ENCODE measurements around the gene FLT4. TPM values are rescaled to one million over a fixed set of nuclear protein-coding genes. Genes with fewer than 3 reads are reported as not detected.

Gene FLT4
- polyA plus RNA-seq, 1 donor from 2014 or later: 0.56 TPM

GRCh38 chr5:180652771-180653170, 3.4 kb upstream of the FLT4 start:
- Mint-ChIP-seq H3K36me3 (peaks cover 4% of the 10 kb centered on the region), H3K27ac (no peak overlapping the region), H3K27me3 (peaks cover 42% of the 10 kb centered on the region), H3K4me1 (peaks cover 4 to 12% (median 8%) of the 10 kb centered on the region in 3 donors), H3K9me3 (peaks cover 0 to 3% (median 3%) of the 10 kb centered on the region in 3 donors), H3K4me3 (no peak overlapping the region)

DNA sequence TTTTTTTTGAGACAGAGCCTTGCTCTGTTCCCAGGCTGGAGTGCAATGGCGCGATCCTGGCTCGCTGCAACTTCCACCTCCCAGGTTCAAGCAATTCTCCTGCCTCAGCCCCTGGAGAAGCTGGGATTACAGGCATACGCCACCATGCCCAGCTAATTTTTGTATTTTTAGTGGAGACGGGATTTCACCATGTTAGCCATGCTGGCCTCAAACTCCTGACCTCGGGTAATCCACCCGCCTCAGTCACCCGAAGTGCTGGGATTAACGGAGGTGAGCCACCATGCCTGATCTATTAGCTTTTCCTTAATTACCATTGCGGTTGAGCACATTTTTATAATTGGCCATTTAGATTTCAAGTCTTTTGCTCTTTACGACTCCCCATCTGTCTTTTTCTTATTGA, 2.9 kb upstream of the FLT4 start:
- Mint-ChIP-seq H3K4me3 (no peak overlapping the region), H3K9me3 (peaks cover 0 to 3% (median 3%) of the 10 kb centered on the region in 3 donors), H3K27me3 (peaks cover 45% of the 10 kb centered on the region), H3K27ac (no peak overlapping the region), H3K36me3 (peaks cover 4% of the 10 kb centered on the region), H3K4me1 (peaks cover 4 to 12% (median 8%) of the 10 kb centered on the region in 3 donors)

DNA sequence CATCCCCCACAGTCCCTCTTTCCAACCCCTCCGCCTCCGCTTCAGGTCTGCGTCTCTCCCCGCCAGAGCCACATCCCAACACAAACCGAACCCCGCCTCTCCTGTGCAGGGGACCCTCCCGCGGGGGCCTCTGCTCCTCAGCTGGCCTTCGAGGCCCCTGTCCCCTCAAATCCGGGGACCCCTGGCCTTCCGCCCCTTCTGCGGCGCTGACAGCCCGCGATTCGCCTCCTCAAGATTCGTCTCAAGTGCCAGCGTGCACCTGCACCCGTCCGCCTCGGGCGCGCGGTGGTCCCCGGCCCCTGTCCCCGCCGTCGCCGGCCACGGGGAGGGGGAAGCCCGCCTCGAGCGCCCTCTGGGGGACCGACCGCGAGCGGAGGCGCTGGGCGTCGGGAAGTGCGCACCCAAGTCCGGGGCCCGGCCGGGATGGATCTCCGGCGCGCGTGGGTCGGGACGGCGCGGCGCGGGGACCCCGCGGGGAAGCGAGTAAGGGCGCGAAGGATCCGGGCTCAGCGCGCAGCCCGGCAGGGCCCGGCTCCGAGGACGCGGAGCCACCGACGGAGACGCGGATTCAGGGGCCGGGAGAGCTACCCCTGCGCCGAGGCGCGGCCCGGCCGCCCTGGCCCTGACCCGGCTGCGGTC, 623 bp downstream of the FLT4 start:
- peaks cover 48% of the 10 kb centered on the region for H3K27me3 Mint-ChIP-seq
- H3K4me3 Mint-ChIP-seq: peak overlapping the region in 3 of 4 donors; percentile 65 to 73 (median 70)
- no peak overlapping the region for H3K27ac Mint-ChIP-seq
- peaks cover 0 to 3% (median 0%) of the 10 kb centered on the region in 3 donors for H3K9me3 Mint-ChIP-seq
- peaks cover 4 to 12% (median 8%) of the 10 kb centered on the region in 3 donors for H3K4me1 Mint-ChIP-seq
- H3K36me3 Mint-ChIP-seq: peaks cover 2% of the 10 kb centered on the region

DNA sequence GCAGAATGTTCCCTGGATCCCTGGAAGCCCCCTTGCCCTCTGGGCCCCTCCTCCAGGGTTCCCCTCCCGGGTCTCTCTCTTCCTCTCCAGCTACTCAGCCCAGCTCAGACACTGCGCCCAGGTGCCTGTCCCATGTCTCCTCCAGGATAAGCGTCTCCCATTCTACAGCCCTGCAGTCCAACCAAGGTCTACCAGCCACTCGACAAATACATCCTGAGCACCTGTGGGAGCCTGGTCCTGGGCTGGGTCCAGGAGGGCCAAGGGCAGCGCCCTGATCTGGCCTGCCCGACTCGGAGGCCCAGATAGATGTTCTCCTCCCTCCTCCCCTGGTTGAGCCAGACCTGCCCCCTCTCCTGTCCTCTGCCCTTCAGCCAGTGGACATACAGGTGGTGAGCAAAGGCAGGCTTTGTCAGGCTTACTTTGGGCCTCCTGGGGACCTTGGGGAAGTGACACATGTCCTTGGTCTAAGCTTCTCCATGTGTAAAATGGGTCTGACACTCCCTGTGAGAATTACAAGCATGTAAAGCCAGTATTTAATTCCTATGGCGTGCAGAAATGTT, 1.4 kb downstream of the FLT4 start:
- H3K4me3 Mint-ChIP-seq: peak overlapping the region in 3 of 4 donors; percentile 65 to 73 (median 70)
- peaks cover 45% of the 10 kb centered on the region for H3K27me3 Mint-ChIP-seq
- no peak overlapping the region for H3K27ac Mint-ChIP-seq

DNA sequence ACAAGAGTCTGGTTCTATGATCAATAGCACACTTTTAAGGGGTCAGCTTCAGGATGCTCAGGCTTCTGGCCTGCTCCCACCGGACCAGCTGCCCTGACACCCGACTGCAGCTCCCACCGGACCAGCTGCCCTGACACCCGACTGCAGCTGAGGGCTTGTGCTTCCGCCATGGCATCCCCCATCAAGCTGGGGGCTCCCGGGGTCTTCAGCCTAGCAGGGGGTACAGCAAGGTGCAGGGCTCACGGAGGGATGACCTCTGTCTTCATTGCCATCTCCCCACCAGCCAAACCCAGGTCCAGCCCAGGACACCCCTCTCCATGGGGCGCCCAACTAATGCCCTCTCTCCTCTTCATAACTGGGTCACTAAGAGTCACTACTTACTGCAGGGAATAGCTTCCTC, 1.9 kb downstream of the FLT4 start:
- Mint-ChIP-seq H3K4me3 (peak overlapping the region in 1 of 4 donors; percentile 21), H3K27me3 (peaks cover 41% of the 10 kb centered on the region), H3K27ac (no peak overlapping the region), H3K9me3 (peaks cover 0 to 3% (median 0%) of the 10 kb centered on the region in 3 donors), H3K36me3 (peaks cover 2% of the 10 kb centered on the region), H3K4me1 (peaks cover 4 to 12% (median 8%) of the 10 kb centered on the region in 3 donors)

More for the DNA sequence above, 1.4 kb downstream of the FLT4 start:
- Mint-ChIP-seq H3K36me3 (peaks cover 2% of the 10 kb centered on the region), H3K9me3 (peaks cover 0 to 3% (median 0%) of the 10 kb centered on the region in 3 donors), H3K4me1 (peaks cover 4 to 12% (median 8%) of the 10 kb centered on the region in 3 donors)

DNA sequence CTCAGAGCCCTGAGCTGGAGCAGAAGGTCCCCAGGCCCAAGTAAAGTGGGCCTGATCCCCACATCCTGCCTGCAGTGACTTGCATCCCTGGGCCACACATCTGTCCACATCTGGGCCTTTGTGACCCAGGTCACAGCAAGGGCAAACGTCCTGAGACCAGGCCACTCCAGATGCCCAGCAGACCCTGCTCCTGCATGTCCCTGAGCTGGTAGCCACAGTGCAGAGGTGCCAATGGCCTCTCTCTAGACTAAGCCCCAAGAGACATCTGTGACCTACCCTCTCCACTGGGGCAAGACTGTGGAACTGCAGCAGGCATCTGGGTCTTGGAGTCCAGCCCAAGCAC, 2.5 kb downstream of the FLT4 start:
- no peak overlapping the region for H3K27ac Mint-ChIP-seq
- H3K9me3 Mint-ChIP-seq: peaks cover 0 to 3% (median 0%) of the 10 kb centered on the region in 3 donors
- H3K4me3 Mint-ChIP-seq: no peak overlapping the region
- peaks cover 4 to 12% (median 8%) of the 10 kb centered on the region in 3 donors for H3K4me1 Mint-ChIP-seq
- H3K27me3 Mint-ChIP-seq: peaks cover 40% of the 10 kb centered on the region
- H3K36me3 Mint-ChIP-seq: peaks cover 2% of the 10 kb centered on the region

DNA sequence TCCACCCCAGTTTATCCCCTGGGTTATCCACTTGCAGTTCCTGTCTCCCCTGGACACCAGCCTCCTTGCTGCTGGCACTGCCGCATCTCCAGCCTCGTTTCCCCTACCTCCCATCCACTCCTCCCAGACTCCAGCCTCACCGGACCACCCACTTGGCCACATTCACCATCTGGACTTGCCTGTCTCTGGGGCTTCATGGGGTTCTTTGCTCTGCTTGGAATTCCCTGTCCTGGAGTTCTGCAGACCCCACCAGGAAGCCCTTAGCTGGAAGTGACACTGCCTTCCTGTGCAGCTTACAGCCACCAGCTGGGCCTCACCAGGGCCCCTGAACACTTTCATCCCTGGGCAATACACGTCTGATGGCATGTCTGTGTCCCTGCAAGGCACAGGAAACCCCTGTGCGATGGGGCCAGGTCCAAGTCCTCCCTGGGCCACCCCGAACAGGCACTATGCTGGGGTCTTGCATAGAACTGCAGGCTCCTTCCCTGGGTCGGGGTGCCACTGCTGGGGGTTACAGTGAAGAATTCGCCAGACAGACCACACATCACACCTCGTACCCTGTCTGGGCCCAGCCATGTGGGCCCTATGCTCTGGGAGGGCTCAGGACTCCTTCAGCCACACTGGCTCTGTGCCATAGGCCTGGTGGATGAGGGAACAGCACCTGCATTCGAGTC, 3.0 kb downstream of the FLT4 start:
- H3K9me3 Mint-ChIP-seq: peaks cover 0 to 3% (median 0%) of the 10 kb centered on the region in 3 donors
- no peak overlapping the region for H3K4me3 Mint-ChIP-seq
- H3K27me3 Mint-ChIP-seq: peaks cover 34% of the 10 kb centered on the region
- H3K36me3 Mint-ChIP-seq: no peaks in the 10 kb centered on the region
- peak overlapping the region in 2 of 3 donors; percentile 62 to 67 for H3K27ac Mint-ChIP-seq
- H3K4me1 Mint-ChIP-seq: peaks cover 4 to 12% (median 8%) of the 10 kb centered on the region in 3 donors

GRCh38 chr5:180645274-180646204, 3.9 kb downstream of the FLT4 start:
- H3K9me3 Mint-ChIP-seq: peaks cover 0 to 3% (median 0%) of the 10 kb centered on the region in 3 donors
- H3K4me1 Mint-ChIP-seq: peaks cover 4 to 10% (median 6%) of the 10 kb centered on the region in 3 donors
- H3K4me3 Mint-ChIP-seq: no peak overlapping the region
- H3K36me3 Mint-ChIP-seq: no peaks in the 10 kb centered on the region
- H3K27me3 Mint-ChIP-seq: peaks cover 27% of the 10 kb centered on the region
- peak overlapping the region in 1 of 3 donors; percentile 62 for H3K27ac Mint-ChIP-seq

GRCh38 chr5:180644825-180645273, 4.6 kb downstream of the FLT4 start:
- Mint-ChIP-seq H3K4me1 (peaks cover 0 to 3% (median 2%) of the 10 kb centered on the region in 3 donors), H3K27me3 (peaks cover 20% of the 10 kb centered on the region), H3K27ac (no peak overlapping the region), H3K36me3 (no peaks in the 10 kb centered on the region), H3K4me3 (no peak overlapping the region), H3K9me3 (no peaks in the 10 kb centered on the region)

DNA sequence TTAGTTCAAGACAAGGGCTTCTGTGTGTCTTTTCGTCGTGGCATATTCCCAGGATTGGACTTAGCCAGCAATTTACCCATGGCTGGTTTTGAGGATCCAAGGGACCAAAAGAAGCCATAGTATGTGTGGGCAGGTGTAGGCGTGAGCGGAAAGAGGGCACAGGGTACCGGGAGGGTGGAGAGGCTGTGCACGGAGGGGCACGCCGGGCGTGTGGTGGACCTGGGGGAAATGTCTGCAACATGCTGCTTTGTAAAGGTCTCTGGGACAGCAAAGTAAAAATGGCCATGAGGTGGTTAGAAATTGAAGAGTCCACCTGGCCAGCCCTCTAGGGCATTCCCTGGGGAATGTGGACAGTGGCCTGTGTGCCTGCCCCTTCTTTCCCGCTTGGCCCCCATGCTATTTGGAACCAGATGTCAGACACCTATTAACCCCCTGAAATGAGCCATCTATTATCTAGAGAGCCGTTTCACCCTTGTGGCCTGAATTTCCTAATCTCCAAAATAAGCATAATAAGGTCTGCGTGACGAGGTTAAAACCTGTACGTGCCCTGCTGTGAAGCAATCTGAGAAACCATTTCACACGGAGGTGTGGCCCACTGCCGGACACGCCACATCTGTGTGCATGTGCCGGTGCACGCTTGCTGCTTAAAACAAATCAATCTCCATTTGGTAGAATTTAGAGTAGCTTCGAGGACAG, 5.1 kb downstream of the FLT4 start:
- Mint-ChIP-seq H3K4me1 (no peaks in the 10 kb centered on the region), H3K4me3 (no peak overlapping the region), H3K36me3 (no peaks in the 10 kb centered on the region), H3K9me3 (no peaks in the 10 kb centered on the region), H3K27me3 (peaks cover 17% of the 10 kb centered on the region), H3K27ac (no peak overlapping the region)

- no peaks in the 10 kb centered on the region for H3K9me3 Mint-ChIP-seq
- H3K27me3 Mint-ChIP-seq: peaks cover 15% of the 10 kb centered on the region
- H3K36me3 Mint-ChIP-seq: peaks cover 1% of the 10 kb centered on the region
- no peak overlapping the region for H3K4me3 Mint-ChIP-seq
- no peak overlapping the region for H3K27ac Mint-ChIP-seq
- no peaks in the 10 kb centered on the region for H3K4me1 Mint-ChIP-seq
Observed at GRCh38 chr5:180643191-180643851, 6.1 kb downstream of the FLT4 start.

DNA sequence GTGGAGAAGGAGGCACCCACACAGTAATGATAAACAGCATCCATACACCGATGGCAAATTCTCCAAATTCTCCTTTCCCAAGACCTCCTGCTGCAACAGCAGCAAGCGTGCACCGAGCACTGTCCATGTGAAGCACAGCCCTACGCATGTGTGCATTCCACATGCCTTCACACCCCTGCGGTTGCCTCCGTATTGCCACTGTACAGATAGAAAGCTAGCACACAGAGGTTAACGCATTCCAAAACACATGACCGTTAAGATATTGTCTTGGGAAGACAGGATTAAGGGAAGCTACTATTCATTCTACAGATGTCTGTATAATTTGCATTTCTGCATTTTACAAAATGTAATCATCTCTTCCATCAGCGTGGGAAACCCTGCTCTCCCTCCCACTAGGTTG, 6.6 kb downstream of the FLT4 start:
- H3K27ac Mint-ChIP-seq: no peak overlapping the region
- H3K9me3 Mint-ChIP-seq: no peaks in the 10 kb centered on the region

GRCh38 chr5:180642181-180642775, 7.1 kb downstream of the FLT4 start:
- Mint-ChIP-seq H3K4me3 (no peak overlapping the region), H3K27ac (no peak overlapping the region)

More for the DNA sequence above, 6.6 kb downstream of the FLT4 start:
- peaks cover 1% of the 10 kb centered on the region for H3K36me3 Mint-ChIP-seq
- H3K4me3 Mint-ChIP-seq: no peak overlapping the region
- H3K27me3 Mint-ChIP-seq: peaks cover 10% of the 10 kb centered on the region
- no peaks in the 10 kb centered on the region for H3K4me1 Mint-ChIP-seq

More at GRCh38 chr5:180642181-180642775, 7.1 kb downstream of the FLT4 start:
- Mint-ChIP-seq H3K27me3 (peaks cover 6% of the 10 kb centered on the region), H3K9me3 (no peaks in the 10 kb centered on the region), H3K36me3 (peaks cover 1% of the 10 kb centered on the region), H3K4me1 (no peaks in the 10 kb centered on the region)
